Vagina (tissue), 2 donors: Measurements from ENCODE around the gene TRAPPC2L. TPM values are rescaled to one million over a fixed set of nuclear protein-coding genes. Genes with fewer than 3 reads are reported as not detected.

Experiments
- DNase-seq, 2 donors: peaks; one replicate each; pipeline ENCODE4 v3.0.0-alpha.2; 2017; ENCODE audit errors: extremely low spot score in 2 of 2
- H3K27ac ChIP-seq: fragments of 200-600 bp; sonication (generic); one replicate; pipeline ENCODE4 v1.5.1; 2019
- H3K27me3 ChIP-seq: fragments of 200-600 bp; sonication (generic); one replicate; pipeline ENCODE4 v1.5.1; 2019
- H3K36me3 ChIP-seq, 2 donors: fragments of 200-600 bp; sonication (generic); one replicate each; pipeline ENCODE4 v1.5.1; 2017 to 2019
- H3K4me1 ChIP-seq: fragments of 200-600 bp; sonication (generic); one replicate; pipeline ENCODE4 v1.5.1; 2019
- H3K4me3 ChIP-seq, 2 donors: fragments of 200-600 bp; sonication (generic); 1 replicate in 1 of 2; 2 replicates in 1 of 2; pipeline ENCODE4 v1.5.1; 2016 to 2019
- H3K9me3 ChIP-seq: fragments of 200-600 bp; sonication (generic); one replicate; pipeline ENCODE4 v1.5.1; 2019
- CTCF ChIP-seq, 3 experiments: fragments of 450-650 bp in 2 of 3; fragments of 200-600 bp in 1 of 3; sonication (generic) in 1 of 3; IDR thresholded peaks; one replicate each; pipeline ENCODE4 v1.5.1; 2017 to 2019; ENCODE audit warnings: antibody characterized with exemption in 3 of 3, mild to moderate bottlenecking in 2 of 3, moderate library complexity in 2 of 3
- POLR2A ChIP-seq, 2 donors: fragments of 450-650 bp; IDR thresholded peaks; one replicate each; pipeline ENCODE4 v1.6.1; 2017; ENCODE audit warnings: antibody characterized with exemption in 2 of 2, mild to moderate bottlenecking in 2 of 2, moderate library complexity in 2 of 2
- POLR2AphosphoS5 ChIP-seq, 2 donors: sonication (generic); formaldehyde crosslinking; IDR thresholded peaks; one replicate each; pipeline ENCODE4 v1.9.0; 2017; ENCODE audit warnings: antibody characterized with exemption in 2 of 2, mild to moderate bottlenecking in 2 of 2, low read depth in 1 of 2; ENCODE audit not compliant: insufficient read depth in 1 of 2
- intact Hi-C: fragments of 100-400 bp; cut with DNase I; formaldehyde crosslinking; loops from one replicate; pipeline ENCODE4 v1.15.1; 2023
- total RNA-seq: library from RNA; depleted of rRNA; stranded (reverse); fragments of >200 nt; gene quantifications from one replicate; pipeline ENCODE4 v1.2.3, GENCODE V29; 2016

TRAPPC2L gene
- total RNA-seq, 1 donor from 2014 or later, result 50.8 TPM

GRCh38 chr16:88813269-88814143, 43.4 kb upstream of the TRAPPC2L start:
- peaks cover 39% of the 10 kb centered on the region for H3K4me1 ChIP-seq
- H3K9me3 ChIP-seq, result no peaks in the 10 kb centered on the region
- TF ChIP-seq POLR2A (IDR thresholded peaks at IDR 0.05) (no peak), POLR2AphosphoS5 (IDR thresholded peaks at IDR 0.05; ENCODE audit: insufficient read depth in 1 of 2, low read depth in 1 of 2) (no peak), CTCF (IDR thresholded peaks at IDR 0.05) (no peak)
- DNase-seq, result no peak
- H3K27me3 ChIP-seq, result no peaks in the 10 kb centered on the region
- H3K27ac ChIP-seq, result peak overlapping the region; percentile 94
- H3K4me3 ChIP-seq, result peak overlapping the region in 1 of 2 donors; percentile 93
- intact Hi-C loops, result no loop called here
- H3K36me3 ChIP-seq, result peaks cover 0 to 12% of the 10 kb centered on the region in 2 donors

DNA sequence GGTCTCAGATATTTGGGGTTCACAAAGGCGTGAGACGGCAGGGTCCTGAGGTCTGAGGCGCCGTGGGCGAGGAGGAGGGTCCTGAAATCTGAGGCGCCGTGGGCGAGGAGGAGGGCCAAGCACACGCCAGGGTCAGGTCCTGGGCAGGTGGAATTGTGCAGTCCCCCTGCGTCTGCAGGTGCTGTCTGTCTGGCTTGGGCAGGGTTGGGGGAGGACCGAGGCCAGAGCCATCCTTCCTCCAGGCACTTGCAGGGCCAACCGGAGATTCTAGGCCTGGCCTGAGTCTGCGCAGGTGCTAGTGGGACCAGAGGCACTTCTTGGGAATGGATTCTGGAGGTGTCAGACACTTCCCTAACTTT, 42.8 kb upstream of the TRAPPC2L start:
- Histone ChIP-seq H3K36me3 (peaks cover 0 to 7% of the 10 kb centered on the region in 2 donors), H3K4me1 (peaks cover 37% of the 10 kb centered on the region), H3K27me3 (no peaks in the 10 kb centered on the region), H3K9me3 (no peaks in the 10 kb centered on the region), H3K27ac (no peak overlapping the region), H3K4me3 (no peak overlapping the region)
- TF ChIP-seq POLR2A (IDR thresholded peaks at IDR 0.05) (no peak), CTCF (IDR thresholded peaks at IDR 0.05) (no peak), POLR2AphosphoS5 (IDR thresholded peaks at IDR 0.05; ENCODE audit: insufficient read depth in 1 of 2, low read depth in 1 of 2) (no peak)
- intact Hi-C loops, result no loop called here
- no peak for DNase-seq

- DNase-seq, result no peak
- no peaks in the 10 kb centered on the region for H3K27me3 ChIP-seq
- intact Hi-C loops, result loop anchor here (5.0 kb wide), 1 partner anchor 37 kb away; no protein-coding TSS in a partner anchor
- H3K4me3 ChIP-seq, result no peak overlapping the region
- no peaks in the 10 kb centered on the region for H3K9me3 ChIP-seq
- H3K4me1 ChIP-seq, result peaks cover 26% of the 10 kb centered on the region
- no peaks in the 10 kb centered on the region for H3K36me3 ChIP-seq
- TF ChIP-seq POLR2AphosphoS5 (IDR thresholded peaks at IDR 0.05; ENCODE audit: insufficient read depth in 1 of 2, low read depth in 1 of 2) (no peak), CTCF (IDR thresholded peaks at IDR 0.05) (no peak), POLR2A (IDR thresholded peaks at IDR 0.05) (no peak)
- H3K27ac ChIP-seq, result no peak overlapping the region
Observed at GRCh38 chr16:88815227-88815626, 41.7 kb upstream of the TRAPPC2L start.

DNA sequence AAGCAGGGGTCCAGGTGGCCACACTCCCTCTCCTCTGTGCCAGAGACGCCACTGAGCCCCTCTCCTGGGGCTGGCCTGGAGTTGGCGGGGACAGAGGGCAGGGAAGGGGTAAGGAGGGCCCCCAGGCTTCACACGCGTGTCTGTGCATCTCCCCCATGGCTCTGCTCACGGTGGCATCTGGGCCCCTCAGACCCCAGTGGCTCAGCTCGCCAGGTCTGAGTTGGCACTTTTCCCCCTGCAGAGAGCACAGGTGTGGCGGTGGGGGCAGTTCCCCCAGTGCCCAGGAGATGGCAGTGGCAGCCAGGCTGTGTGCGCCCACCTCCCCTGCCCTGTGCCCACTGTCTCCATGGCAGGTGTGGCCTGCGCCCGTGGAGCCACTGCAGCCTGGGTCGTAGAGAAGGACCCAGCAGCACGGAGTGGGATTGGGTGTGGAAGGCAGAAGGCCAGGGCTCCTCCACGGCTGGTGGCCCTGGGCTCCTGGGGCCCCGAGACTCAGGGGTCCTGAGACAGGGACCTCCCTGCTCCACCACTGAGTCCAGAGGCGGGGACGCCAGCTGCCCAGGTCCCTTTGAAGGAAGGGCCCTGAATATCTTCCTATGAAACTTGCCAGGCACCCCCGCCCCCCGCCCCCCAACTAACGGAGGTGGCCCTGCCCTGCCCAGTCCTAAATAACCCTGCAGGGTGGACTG, 40.9 kb upstream of the TRAPPC2L start:
- peak; percentile 40 to 59 (median 44) for TF ChIP-seq CTCF (IDR thresholded peaks at IDR 0.05)
- TF ChIP-seq POLR2AphosphoS5 (IDR thresholded peaks at IDR 0.05; ENCODE audit: insufficient read depth in 1 of 2, low read depth in 1 of 2), result no peak
- TF ChIP-seq POLR2A (IDR thresholded peaks at IDR 0.05), result no peak
- Histone ChIP-seq H3K27me3 (no peaks in the 10 kb centered on the region), H3K4me1 (peaks cover 18% of the 10 kb centered on the region), H3K9me3 (no peaks in the 10 kb centered on the region), H3K36me3 (no peaks in the 10 kb centered on the region), H3K4me3 (no peak overlapping the region), H3K27ac (no peak overlapping the region)
- intact Hi-C loops, result loop anchor here (5.0 kb wide), 1 partner anchor 36 kb away; no protein-coding TSS in a partner anchor
- DNase-seq, result no peak
